Measurements from ENCODE around the gene CINP.

DNA sequence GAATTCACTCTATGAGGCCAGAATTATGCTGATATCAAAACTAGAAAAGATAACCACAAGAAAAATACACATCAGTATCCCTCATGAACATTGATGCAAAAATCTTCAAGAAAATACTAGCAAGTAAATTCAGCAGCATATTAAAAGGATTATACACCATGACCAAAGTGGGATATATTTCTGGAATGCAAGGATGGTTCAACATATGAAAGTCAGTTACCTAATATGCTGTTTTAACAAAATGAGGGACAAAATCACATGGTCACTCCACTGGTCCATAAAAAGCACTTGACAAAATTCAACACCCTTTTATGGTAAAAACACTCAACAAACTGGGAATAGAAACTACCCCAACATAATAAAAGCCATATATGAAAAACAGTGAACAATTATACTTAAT, 40.3 kb upstream of the CINP start:
- TF ChIP-seq GATA2 (IDR thresholded peaks at IDR 0.05; ENCODE audit: low read depth, low read length) (no peak), GATA3 (IDR thresholded peaks at IDR 0.05; ENCODE audit: low read depth, low read length) (no peak)
